ENCODE results near the gene SERGEF. TPM values are rescaled to one million over a fixed set of nuclear protein-coding genes. Genes with fewer than 3 reads are reported as not detected.

SERGEF gene
- polyA plus RNA-seq, 3 donors = 14.3 to 33.7 (median 33.3) TPM

DNA sequence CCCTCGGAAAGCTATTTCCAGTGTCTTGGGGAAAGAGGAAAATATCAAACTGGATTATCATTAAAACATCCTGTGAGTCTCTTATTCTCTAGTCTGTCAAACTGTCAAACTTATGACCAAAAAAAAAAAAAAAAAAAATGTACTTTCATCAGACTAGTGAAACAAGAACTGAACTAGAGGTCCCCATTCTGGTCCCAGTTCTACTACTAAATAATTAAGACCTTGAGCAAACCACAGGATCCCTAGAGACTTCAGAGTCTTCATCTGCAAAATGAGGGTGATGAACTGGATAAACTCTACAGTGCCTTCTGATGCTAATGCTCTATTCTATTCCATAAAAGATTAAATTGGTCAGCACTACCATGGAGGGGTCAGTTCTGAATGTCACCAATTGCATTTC is 105.8 kb downstream of the SERGEF start:
- Histone ChIP-seq H3K4me2 (replicated peaks; ENCODE audit: extremely low read depth, low read length, poor library complexity, severe bottlenecking) (no peak overlapping the region), H4K20me1 (ENCODE audit: insufficient read depth, low read length) (no peaks in the 10 kb centered on the region), H3K79me2 (ENCODE audit: insufficient read depth, low read length) (no peaks in the 10 kb centered on the region), H2AFZ (ENCODE audit: insufficient read depth, low read depth, low read length, poor library complexity, severe bottlenecking) (no peak overlapping the region), H3K4me3 (replicated peaks in 1 of 3; ENCODE audit: low read depth in 2 of 3, low read length in 3 of 3) (no peak overlapping the region), H3K4me1 (ENCODE audit: control insufficient read depth in 1 of 2, insufficient read depth in 2 of 2, low read length in 2 of 2) (no peaks in the 10 kb centered on the region), H3K27me3 (ENCODE audit: control insufficient read depth in 2 of 2, insufficient read depth in 2 of 2, low read length in 2 of 2) (no peaks in the 10 kb centered on the region), H3K36me3 (replicated peaks in 1 of 2; ENCODE audit: control insufficient read depth in 1 of 2, insufficient read depth in 2 of 2, low read length in 2 of 2) (no peaks in the 10 kb centered on the region), H3K27ac (ENCODE audit: low read depth in 1 of 2, low read length in 2 of 2) (no peak overlapping the region), H3K9ac (ENCODE audit: insufficient read depth, low read length, poor library complexity, severe bottlenecking) (no peak overlapping the region), H3K9me3 (replicated peaks in 1 of 2; ENCODE audit: control insufficient read depth in 1 of 2, insufficient read depth in 1 of 2, low read length in 2 of 2) (no peaks in the 10 kb centered on the region)
- Mint-ChIP-seq H3K4me3 (no peak overlapping the region), H3K27ac (no peak overlapping the region), H3K36me3 (peaks cover 9 to 10% of the 10 kb centered on the region in 2 donors), H3K27me3 (ENCODE audit: low read depth in 3 of 3) (peaks cover 0 to 1% (median 1%) of the 10 kb centered on the region in 3 donors), H3K9me3 (no peaks in the 10 kb centered on the region), H3K4me1 (peaks cover 2% of the 10 kb centered on the region)
- TF ChIP-seq, protein P1, sequence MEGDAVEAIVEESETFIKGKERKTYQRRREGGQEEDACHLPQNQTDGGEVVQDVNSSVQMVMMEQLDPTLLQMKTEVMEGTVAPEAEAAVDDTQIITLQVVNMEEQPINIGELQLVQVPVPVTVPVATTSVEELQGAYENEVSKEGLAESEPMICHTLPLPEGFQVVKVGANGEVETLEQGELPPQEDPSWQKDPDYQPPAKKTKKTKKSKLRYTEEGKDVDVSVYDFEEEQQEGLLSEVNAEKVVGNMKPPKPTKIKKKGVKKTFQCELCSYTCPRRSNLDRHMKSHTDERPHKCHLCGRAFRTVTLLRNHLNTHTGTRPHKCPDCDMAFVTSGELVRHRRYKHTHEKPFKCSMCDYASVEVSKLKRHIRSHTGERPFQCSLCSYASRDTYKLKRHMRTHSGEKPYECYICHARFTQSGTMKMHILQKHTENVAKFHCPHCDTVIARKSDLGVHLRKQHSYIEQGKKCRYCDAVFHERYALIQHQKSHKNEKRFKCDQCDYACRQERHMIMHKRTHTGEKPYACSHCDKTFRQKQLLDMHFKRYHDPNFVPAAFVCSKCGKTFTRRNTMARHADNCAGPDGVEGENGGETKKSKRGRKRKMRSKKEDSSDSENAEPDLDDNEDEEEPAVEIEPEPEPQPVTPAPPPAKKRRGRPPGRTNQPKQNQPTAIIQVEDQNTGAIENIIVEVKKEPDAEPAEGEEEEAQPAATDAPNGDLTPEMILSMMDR (IDR thresholded peaks at IDR 0.05) = no peak
- intact Hi-C loops (cut with micrococcal nuclease) = no loop called here
- DNase-seq = no peak
- WGBS (ENCODE audit: insufficient coverage) = no CpG with 5 or more reads among the region's 1 CpG

DNA sequence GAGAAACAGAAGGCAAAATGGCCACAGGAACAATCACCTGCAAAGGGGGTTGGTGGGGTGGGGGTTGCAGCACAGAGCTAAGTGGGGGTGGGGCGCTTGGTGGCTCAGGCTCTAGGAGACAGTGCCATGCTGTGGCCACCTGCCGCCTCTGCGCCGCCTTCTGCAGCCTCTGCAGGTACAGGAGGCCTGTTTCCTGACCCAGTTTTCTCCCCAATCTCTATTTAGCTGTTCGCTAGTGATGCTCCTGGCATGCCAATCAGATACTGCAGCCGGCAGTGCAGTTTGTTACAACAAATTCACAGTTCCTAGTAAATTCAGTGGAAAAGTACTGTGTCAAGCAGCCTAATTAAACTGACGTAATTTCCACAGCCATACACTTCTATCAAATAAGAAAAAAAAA is 106.4 kb downstream of the SERGEF start:
- no peaks in the 10 kb centered on the region for H3K27me3 ChIP-seq (ENCODE audit: control insufficient read depth in 2 of 2, insufficient read depth in 2 of 2, low read length in 2 of 2)
- H3K4me3 ChIP-seq (replicated peaks in 1 of 3; ENCODE audit: low read depth in 2 of 3, low read length in 3 of 3) = no peak overlapping the region
- no peaks in the 10 kb centered on the region for H3K36me3 ChIP-seq (replicated peaks in 1 of 2; ENCODE audit: control insufficient read depth in 1 of 2, insufficient read depth in 2 of 2, low read length in 2 of 2)
- H3K9ac ChIP-seq (ENCODE audit: insufficient read depth, low read length, poor library complexity, severe bottlenecking) = no peak overlapping the region
- DNase-seq = no peak
- no peaks in the 10 kb centered on the region for H3K79me2 ChIP-seq (ENCODE audit: insufficient read depth, low read length)
- no peaks in the 10 kb centered on the region for H3K4me1 ChIP-seq (ENCODE audit: control insufficient read depth in 1 of 2, insufficient read depth in 2 of 2, low read length in 2 of 2)
- 100% methylated on average over 2 of the region's 7 CpGs for WGBS (ENCODE audit: insufficient coverage)
- H3K4me3 Mint-ChIP-seq = no peak overlapping the region
- H3K27ac Mint-ChIP-seq = no peak overlapping the region
- TF ChIP-seq, protein P1 (IDR thresholded peaks at IDR 0.05) = no peak
- peaks cover 0 to 1% (median 1%) of the 10 kb centered on the region in 3 donors for H3K27me3 Mint-ChIP-seq (ENCODE audit: low read depth in 3 of 3)
- H3K9me3 ChIP-seq (replicated peaks in 1 of 2; ENCODE audit: control insufficient read depth in 1 of 2, insufficient read depth in 1 of 2, low read length in 2 of 2) = no peaks in the 10 kb centered on the region
- H3K27ac ChIP-seq (ENCODE audit: low read depth in 1 of 2, low read length in 2 of 2) = no peak overlapping the region
- peaks cover 6 to 11% of the 10 kb centered on the region in 2 donors for H3K36me3 Mint-ChIP-seq
- peaks cover 2% of the 10 kb centered on the region for H3K4me1 Mint-ChIP-seq
- intact Hi-C loops (cut with micrococcal nuclease) = no loop called here
- H2AFZ ChIP-seq (ENCODE audit: insufficient read depth, low read depth, low read length, poor library complexity, severe bottlenecking) = no peak overlapping the region
- H4K20me1 ChIP-seq (ENCODE audit: insufficient read depth, low read length) = no peaks in the 10 kb centered on the region
- H3K4me2 ChIP-seq (replicated peaks; ENCODE audit: extremely low read depth, low read length, poor library complexity, severe bottlenecking) = no peak overlapping the region
- H3K9me3 Mint-ChIP-seq = no peaks in the 10 kb centered on the region

Data from CD14-positive monocyte (primary cell).